Measurements from ENCODE around the gene RASA4B.
"Not testable (repeated sequence)": the region's sequence is repeated elsewhere in the genome, so short reads cannot be mapped to it uniquely, and the experiment has no call there.

RASA4B gene

DNA sequence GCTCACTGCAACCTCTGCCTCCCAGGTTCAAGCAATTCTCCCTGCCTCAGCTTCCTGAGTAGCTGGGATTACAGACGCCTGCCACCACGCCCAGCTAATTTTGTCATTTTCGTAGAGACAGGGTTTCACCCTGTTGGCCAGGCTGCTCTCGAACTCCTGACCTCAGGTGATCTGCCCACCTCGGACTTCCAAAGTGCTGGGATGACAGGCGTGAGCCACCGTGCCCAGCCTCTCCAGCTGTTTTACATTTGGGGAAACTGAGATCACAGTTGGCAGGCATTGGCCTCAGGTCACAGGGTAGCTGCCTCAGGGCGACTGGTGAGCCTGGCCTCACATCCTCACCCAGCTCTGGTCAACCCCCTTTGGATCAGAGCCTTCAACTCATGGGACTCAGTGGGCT lies 7.0 kb downstream of the RASA4B start:
- not testable (repeated sequence) for DNase-seq

DNA sequence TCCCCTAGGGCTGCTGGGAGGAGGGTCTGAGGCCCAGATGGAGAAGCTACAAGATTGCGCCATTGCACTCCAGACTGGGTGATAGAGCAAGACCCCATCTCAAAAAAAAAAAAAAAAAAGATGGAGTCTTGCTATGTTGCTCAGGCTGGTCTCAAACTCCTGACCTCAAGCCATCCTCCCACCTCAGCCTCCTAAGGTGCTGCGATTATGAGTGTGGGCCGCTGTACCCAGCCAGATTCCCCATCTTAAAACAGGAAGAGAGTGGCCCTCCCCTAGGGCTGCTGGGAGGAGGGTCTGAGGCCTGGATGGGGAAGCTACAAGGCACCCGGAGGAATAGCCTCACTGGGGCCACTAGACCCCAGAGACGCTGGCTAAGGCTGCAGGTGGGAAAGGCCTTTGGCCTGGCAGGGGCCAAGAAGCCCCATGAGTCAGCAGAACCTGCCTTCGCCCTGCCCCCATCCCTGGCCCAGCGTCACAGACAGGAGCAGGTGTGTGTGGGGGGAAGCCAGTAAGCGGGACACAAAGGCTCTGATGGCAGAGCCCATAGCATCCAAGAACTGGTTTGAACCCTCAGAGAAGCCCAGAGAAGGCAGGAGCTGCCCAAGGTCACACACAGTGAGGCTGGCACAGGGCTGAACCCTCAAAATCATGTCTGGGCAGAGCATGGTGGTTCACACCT lies 10.0 kb downstream of the RASA4B start:
- not testable (repeated sequence) for DNase-seq

DNA sequence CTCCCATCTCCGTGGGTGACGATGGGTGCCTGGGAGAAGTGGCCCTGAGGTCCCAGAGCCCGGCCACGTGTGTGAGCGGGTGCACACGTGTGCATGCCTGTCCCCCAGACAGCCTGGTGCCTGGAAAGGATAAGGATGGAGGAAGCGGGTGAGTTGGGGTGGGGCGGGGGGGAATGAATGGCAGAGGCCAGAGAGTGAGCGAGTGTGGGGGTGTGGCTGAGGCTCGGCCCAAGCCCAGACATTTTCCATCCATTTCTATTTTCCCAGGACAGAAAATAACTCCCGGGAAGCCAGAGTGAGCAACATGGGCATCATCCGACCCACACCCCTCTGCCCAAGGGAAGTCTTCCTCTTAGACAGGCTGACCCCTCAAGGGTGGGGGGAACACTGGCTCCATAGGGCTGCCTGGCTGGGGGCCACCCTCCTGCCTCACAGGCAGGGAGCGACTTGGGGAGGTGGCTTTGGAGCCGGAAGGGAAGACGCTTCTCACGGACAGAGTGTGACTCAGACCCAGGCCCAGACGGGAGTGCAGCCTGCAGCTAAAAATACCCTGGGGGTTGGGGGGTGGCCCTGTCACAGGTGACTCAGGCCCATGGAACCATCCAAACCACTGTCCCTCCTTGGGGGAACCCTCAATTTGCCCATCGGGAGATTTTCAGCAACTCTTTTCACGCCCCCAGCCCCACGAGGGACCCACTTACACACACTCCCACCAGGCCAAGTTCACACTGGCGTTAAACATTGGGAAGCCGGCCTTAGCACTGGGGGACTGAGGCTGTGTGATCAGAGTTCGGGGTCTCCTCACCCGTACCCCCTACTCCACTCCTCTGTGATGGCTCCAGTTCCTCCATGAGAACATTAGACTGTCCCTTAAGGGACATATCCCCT lies 12.0 kb downstream of the RASA4B start:
- not testable (repeated sequence) for DNase-seq

DNA sequence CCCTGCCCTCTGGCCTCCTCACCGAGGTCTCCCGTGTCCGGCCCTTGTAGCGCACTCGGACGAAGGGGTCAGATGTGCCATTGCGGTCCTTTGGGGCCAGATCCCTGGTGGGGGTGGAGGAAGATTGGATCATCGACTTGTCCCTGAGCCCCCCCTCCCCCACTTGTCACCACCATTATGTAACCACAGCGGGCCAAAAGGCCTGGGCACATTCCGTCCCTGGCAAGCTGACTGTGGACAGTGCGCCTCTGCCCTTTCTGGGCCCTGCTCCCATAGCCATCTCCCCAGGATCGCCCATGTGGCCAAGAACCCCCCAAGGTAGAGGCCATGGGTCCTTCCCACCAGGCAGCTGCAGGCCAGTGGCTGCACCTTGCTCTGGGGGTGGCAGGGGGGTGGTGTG lies 14.4 kb downstream of the RASA4B start:
- DNase-seq: not testable (repeated sequence)

- DNase-seq: not testable (repeated sequence)
These were observed 19.3 kb downstream of the RASA4B start for GRCh38 chr7:102498321-102498720.

DNA sequence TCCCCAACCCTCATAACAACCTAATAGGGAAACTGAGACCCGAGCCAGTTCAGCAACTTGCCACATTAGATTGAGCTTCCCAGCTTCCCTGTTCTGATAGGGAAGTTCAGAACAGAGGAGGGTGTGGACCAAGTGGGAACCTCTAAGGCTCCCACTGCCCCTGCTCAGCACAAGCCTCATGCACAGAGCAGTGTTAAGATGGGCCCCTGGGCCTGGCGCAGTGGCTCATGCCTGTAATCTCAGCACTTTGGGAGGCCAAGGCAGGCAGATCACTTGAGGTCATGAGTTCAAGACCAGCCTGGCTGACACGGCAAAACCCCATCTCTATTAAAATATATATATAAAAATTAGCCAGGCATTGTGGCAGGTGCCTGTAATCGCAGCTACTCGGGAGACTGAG lies 20.3 kb downstream of the RASA4B start:
- not testable (repeated sequence) for DNase-seq

DNA sequence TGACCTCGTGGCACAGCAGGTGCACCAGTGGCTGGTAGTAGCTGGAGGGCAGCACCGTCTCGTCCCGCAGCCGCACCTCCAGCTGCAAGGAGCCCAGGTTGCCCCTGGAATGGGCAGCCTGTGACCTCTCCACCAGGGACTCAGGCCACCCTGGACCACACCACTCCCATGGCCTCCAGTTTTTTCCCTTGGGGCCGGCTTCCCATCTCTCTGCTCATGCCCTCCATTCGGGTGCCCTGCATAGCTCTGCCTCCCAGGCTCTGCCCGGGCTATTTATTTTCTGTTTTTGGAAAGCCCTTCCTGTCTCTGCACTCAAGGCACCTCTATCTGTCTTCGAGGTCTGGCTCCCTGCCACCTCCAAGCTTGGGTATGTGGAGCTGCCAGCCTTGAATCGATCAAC lies 20.7 kb downstream of the RASA4B start:
- DNase-seq: not testable (repeated sequence)

- not testable (repeated sequence) for DNase-seq
These were observed 23.0 kb downstream of the RASA4B start for GRCh38 chr7:102494473-102495149.

- DNase-seq: peak; percentile 2
These were observed 23.6 kb downstream of the RASA4B start for GRCh38 chr7:102494026-102494425.

GRCh38 chr7:102493220-102493935 lies 24.2 kb downstream of the RASA4B start:
- DNase-seq: not testable (repeated sequence)

DNA sequence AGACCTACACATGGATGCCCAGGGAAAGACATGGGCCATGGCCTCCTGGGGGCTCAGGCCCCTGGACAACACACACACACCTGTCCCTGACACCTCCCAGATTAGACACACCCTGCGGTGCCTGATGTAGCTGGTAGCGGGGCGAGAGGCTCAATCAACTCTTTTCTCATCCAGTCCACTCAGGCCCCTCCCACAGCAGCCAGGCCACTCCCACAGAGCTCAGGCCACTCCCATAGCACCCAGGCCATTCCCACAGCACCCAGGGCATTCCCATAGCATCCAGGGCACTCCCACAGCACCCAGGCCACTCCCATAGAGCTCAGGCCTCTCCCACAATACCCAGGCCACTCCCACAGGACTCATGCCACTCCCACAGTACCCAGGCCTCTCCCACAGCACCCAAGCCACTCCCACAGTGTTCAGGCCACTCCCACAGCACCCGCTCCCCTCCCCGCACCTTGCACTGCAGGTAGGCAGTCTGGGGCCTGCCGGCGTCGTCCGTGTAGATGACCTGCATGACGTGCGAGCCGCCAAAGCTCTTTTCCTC lies 27.0 kb downstream of the RASA4B start:
- peak; percentile 65 for DNase-seq

GRCh38 chr7:102484317-102484716 lies 33.3 kb downstream of the RASA4B start:
- not testable (repeated sequence) for DNase-seq

DNA sequence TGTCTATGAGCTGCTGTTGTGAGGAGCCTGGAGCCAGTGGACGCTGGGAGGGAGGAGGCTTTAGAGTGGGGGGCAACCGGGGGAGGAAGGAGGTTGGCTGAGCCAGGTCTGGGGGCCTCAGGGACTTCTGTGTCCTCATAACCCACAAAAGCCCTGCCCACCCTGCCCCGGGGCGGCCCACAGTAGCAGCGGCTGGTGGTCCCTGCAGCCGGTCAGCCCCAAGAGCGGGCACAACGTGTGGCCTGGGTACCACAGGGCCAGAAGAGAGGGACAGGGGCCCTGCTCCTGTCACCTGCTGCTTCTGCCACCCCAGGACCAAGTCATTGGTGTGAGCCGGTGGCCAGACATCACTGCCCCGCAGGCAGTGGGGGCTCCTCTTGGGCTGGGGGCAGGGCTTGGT lies 35.6 kb downstream of the RASA4B start:
- not testable (repeated sequence) for DNase-seq

DNA sequence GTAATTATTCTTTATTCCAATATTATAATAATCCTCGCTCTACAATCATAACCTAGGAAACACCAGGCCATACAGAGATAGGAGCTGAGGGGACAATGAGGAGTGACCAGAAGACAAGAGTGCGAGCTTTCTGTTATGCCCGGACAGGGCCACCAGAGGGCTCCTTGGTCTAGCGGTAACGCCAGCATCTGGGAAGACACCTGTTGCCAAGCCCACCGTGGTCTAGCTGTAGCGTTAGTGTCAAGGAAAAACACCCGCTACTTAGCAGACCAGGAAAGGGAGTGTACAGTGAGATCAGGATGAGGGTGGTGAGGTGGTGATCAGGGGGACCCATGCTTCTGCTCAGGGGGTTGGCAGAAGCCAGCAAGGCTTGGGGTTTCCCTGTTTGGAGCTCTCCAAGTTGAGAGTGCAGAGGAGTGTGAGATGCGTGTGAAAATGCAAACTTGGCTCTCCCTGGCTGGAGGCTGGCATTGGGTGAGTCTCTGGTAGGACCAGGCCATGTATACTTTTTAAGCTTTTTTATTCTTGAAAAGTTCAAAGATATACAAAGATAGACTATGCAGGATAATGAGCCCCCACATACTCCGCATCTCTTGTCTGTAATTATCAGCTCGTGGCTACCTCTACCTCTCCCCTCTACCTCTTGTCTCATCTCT lies 37.5 kb downstream of the RASA4B start:
- DNase-seq: not testable (repeated sequence)

- not testable (repeated sequence) for DNase-seq
These were observed 38.4 kb downstream of the RASA4B start for GRCh38 chr7:102479209-102479584.

- peak; percentile 85 for DNase-seq
These were observed 39.0 kb downstream of the RASA4B start, which contains the start of gene POLR2J for GRCh38 chr7:102478314-102479208. POLR2J (minus strand) TSS chr7:102478922; CDS start chr7:102478860, 62 bp downstream.

DNA sequence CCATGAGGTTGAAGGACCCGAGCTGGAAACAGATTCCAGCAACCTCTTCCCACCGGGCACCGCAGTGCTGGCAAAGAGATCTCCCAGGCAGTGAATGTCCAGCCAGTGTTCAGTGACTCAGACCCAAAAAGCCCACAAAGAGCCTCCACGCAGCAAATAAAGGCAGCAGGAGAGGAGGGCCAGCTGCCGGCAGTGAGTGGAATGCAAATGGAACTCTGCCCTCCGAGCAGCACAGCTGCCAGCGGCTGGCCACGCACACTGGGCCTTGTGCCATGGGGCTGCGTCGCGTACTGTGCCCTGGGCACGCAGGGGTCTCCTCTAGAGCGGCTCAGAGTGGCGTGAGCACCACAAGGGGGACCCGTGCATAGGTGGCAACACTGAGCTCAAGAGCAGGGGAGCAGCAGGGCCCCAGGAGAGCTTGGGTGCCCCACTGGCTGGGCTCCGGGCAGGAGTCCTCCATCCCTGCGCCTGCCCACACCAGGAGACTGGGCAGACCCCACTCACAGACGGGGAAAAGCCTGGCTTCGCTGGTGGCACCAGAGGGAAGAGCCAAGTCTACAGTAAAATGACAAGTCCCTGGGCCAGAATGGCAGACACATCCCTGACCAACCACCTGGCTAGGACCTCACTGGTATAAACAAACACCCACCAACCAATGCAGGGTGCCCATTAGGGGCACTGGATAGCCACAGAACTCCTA lies 42.7 kb downstream of the RASA4B start:
- DNase-seq: not testable (repeated sequence)

DNA sequence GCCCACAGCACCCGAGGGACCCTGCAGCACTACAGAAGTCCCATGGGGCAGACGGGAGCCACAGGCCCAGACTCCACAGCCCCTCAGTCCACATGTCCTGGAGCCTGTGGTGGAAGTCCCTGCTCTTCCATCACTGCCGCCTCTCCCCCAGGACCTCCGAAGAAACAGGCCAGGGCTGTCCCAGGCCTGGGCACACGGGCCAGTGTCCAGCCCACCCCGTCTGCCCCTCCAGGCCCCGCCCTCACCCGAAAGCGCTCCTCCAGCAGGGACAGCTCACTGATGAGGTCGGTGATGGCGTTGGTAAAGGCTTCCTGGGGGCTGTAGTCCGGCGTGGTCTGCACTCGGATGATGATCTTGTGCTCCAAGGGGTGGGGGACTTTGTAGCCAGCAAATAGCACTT lies 43.5 kb downstream of the RASA4B start:
- DNase-seq: not testable (repeated sequence)

- no peak for DNase-seq
These were observed 44.1 kb downstream of the RASA4B start for GRCh38 chr7:102473271-102473991.

Measured in activated CD4-positive, alpha-beta T cell treated with anti-CD3 and anti-CD28 coated beads, Interleukin-2, amount 50 U/mL, for 1 hour (primary cell).